Neuronal stem cell (in vitro differentiated cells): ENCODE measurements around the gene MYF5.

Experiments used
- DNase-seq: peaks from one replicate; pipeline ENCODE4 v3.0.0-alpha.2; 2013; ENCODE audit warnings: low spot score
- H2AFZ ChIP-seq: one replicate; pipeline ENCODE4 v1.6.1; 2013; ENCODE audit warnings: mild to moderate bottlenecking, low read length, inconsistent platforms
- H2AK5ac ChIP-seq: 2 replicates; pipeline ENCODE4 v1.6.1; 2013; ENCODE audit warnings: low read depth, mild to moderate bottlenecking, inconsistent platforms, low read length, moderate library complexity, mixed read lengths
- H2BK120ac ChIP-seq: 2 replicates; pipeline ENCODE4 v1.6.1; 2013; ENCODE audit warnings: low read depth, mild to moderate bottlenecking, inconsistent platforms, low read length, moderate library complexity, mixed read lengths
- H2BK12ac ChIP-seq: one replicate; pipeline ENCODE4 v1.6.1; 2013; ENCODE audit warnings: low read length, inconsistent platforms
- H2BK15ac ChIP-seq: 2 replicates; pipeline ENCODE4 v1.6.1; 2013; ENCODE audit warnings: mild to moderate bottlenecking, low read length, inconsistent platforms, mixed read lengths
- H2BK5ac ChIP-seq: one replicate; pipeline ENCODE4 v1.6.1; 2013; ENCODE audit warnings: inconsistent platforms, mild to moderate bottlenecking, low read length, moderate library complexity
- H3K14ac ChIP-seq: one replicate; pipeline ENCODE4 v1.6.1; 2013; ENCODE audit warnings: low read length, inconsistent platforms
- H3K18ac ChIP-seq: 2 replicates; pipeline ENCODE4 v1.6.1; 2013; ENCODE audit warnings: low read length, inconsistent platforms
- H3K23ac ChIP-seq: 2 replicates; pipeline ENCODE4 v1.6.1; 2013; ENCODE audit warnings: low read depth, mild to moderate bottlenecking, mixed read lengths, low read length, inconsistent platforms; ENCODE audit not compliant: poor library complexity
- H3K27ac ChIP-seq: replicated peaks from 3 replicates; pipeline ENCODE4 v1.5.1; 2013; ENCODE audit warnings: low read length, inconsistent platforms
- H3K27me3 ChIP-seq, 3 experiments: 2 replicates each; pipeline ENCODE4 v1.6.1; 2013; ENCODE audit warnings: low read length in 3 of 3, mild to moderate bottlenecking in 2 of 3, inconsistent platforms in 1 of 3, low read depth in 1 of 3, mixed read lengths in 1 of 3, moderate library complexity in 1 of 3; ENCODE audit not compliant: control insufficient read depth in 3 of 3, insufficient read depth in 3 of 3
- H3K36me3 ChIP-seq, 2 donors: replicated peaks in 1 of 2; 2 replicates each; pipeline ENCODE4 v1.6.1; 2013; ENCODE audit warnings: low read length in 2 of 2; ENCODE audit not compliant: control insufficient read depth in 2 of 2, insufficient read depth in 2 of 2
- H3K4ac ChIP-seq: 2 replicates; pipeline ENCODE4 v1.6.1; 2013; ENCODE audit warnings: inconsistent platforms, mild to moderate bottlenecking, low read length, moderate library complexity
- H3K4me1 ChIP-seq, 2 donors: 1 replicate in 1 of 2; 2 replicates in 1 of 2; pipeline ENCODE4 v1.6.1; 2013; ENCODE audit warnings: low read length in 2 of 2, low read depth in 1 of 2; ENCODE audit not compliant: control insufficient read depth in 2 of 2, insufficient read depth in 1 of 2
- H3K4me2 ChIP-seq: one replicate; pipeline ENCODE4 v1.6.1; 2013; ENCODE audit warnings: mild to moderate bottlenecking, low read length, inconsistent platforms; ENCODE audit not compliant: insufficient read depth, poor library complexity, severe bottlenecking
- H3K4me3 ChIP-seq, 2 donors: 2 replicates each; pipeline ENCODE4 v1.5.1; 2013; ENCODE audit warnings: low read length in 2 of 2, mild to moderate bottlenecking in 2 of 2, inconsistent platforms in 1 of 2, moderate library complexity in 1 of 2
- H3K79me1 ChIP-seq: one replicate; pipeline ENCODE4 v1.6.1; 2013; ENCODE audit warnings: low read depth, mild to moderate bottlenecking, inconsistent platforms, low read length, moderate library complexity
- H3K9ac ChIP-seq: one replicate; pipeline ENCODE4 v1.6.1; 2013; ENCODE audit warnings: mild to moderate bottlenecking, low read depth, low read length, inconsistent platforms; ENCODE audit not compliant: poor library complexity
- H3K9me3 ChIP-seq, 2 donors: replicated peaks in 1 of 2; 2 replicates each; pipeline versions ENCODE3 to v1.6.1; 2013; ENCODE audit warnings: low read length in 2 of 2, mild to moderate bottlenecking in 2 of 2, inconsistent platforms in 1 of 2, low read depth in 1 of 2, mixed read lengths in 1 of 2, moderate library complexity in 1 of 2; ENCODE audit not compliant: control insufficient read depth in 2 of 2, insufficient read depth in 1 of 2
- H4K8ac ChIP-seq: one replicate; pipeline ENCODE4 v1.6.1; 2013; ENCODE audit warnings: low read depth, mild to moderate bottlenecking, inconsistent platforms, low read length, moderate library complexity
- H4K91ac ChIP-seq: one replicate; pipeline ENCODE4 v1.6.1; 2013; ENCODE audit warnings: low read length, low read depth, mild to moderate bottlenecking, inconsistent platforms; ENCODE audit not compliant: poor library complexity
- WGBS, 2 donors: extraction: QIAGEN DNeasy Blood & Tissue Kit; methylation state at CpG; one replicate each; pipeline ENCODE4 v1.1.7; 2013; ENCODE audit warnings: missing lambda C conversion rate in 2 of 2, mixed read lengths in 1 of 2; ENCODE audit not compliant: insufficient read length in 2 of 2, insufficient replicate concordance in 1 of 2; ENCODE audit errors: extremely low coverage in 2 of 2; 5-methylcytosine and 5-hydroxymethylcytosine counted together

MYF5 gene

DNA sequence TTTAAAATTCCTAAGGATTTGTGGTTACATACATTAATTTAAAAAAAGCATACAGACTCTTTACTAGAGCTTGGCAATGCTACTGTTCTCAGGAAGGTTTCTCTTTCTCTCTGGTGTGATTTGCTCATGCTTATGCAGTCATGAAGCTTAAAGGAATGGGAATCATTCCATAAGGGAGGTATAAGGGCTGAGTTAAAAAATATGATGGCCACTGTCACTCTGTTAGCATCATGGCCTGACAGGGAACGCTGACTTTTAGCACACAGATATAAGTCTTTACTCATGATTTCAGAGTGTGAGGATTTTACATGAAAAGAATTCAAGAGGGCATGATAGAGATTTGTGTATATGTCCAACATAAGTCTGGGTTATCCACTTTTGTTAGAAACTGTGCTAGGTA, 3.8 kb downstream of the MYF5 start:
- Histone ChIP-seq H4K91ac (no peak overlapping the region), H3K18ac (no peak overlapping the region)
- no CpG with 5 or more reads among the region's 1 CpG for WGBS, 2 donors

DNA sequence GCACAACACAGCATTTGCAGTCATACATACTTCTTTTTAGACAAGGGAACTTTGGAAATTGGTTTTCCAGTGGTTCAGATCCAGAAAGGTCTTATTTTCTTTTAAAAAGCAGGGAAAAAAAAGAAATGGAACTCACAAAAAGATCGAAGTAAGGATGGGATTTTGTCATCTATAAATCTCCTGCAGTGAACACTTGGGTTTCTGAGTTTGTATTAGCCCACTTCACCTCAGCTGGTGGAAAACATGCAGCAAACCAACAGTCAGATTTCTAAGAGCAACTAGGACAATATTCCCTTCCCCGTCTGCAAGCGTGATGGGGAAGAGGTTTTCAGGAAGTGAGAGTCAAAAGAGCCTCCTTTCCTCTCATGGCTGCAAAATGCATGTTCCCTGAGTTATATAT, 4.6 kb downstream of the MYF5 start:
- H3K14ac ChIP-seq = no peak overlapping the region
- H3K79me1 ChIP-seq = no peaks in the 10 kb centered on the region
- H3K4me2 ChIP-seq = no peak overlapping the region
- no peak overlapping the region for H2BK12ac ChIP-seq
- no peak overlapping the region for H3K27ac ChIP-seq
- H2BK120ac ChIP-seq = no peak overlapping the region
- no peak overlapping the region for H3K9ac ChIP-seq
- no peaks in the 10 kb centered on the region for H3K9me3 ChIP-seq
- no peak overlapping the region for H2AK5ac ChIP-seq
- H3K4me1 ChIP-seq = peaks cover 0 to 2% of the 10 kb centered on the region in 2 donors
- no peaks in the 10 kb centered on the region for H3K36me3 ChIP-seq
- no peak for DNase-seq
- no peak overlapping the region for H2AFZ ChIP-seq
- WGBS, 2 donors = no CpG with 5 or more reads among the region's 3 CpGs
- H2BK5ac ChIP-seq = no peak overlapping the region
- H3K27me3 ChIP-seq = no peaks in the 10 kb centered on the region
- no peak overlapping the region for H3K18ac ChIP-seq
- H4K91ac ChIP-seq = no peak overlapping the region
- no peak overlapping the region for H4K8ac ChIP-seq
- no peak overlapping the region for H2BK15ac ChIP-seq
- H3K4ac ChIP-seq = no peak overlapping the region
- no peak overlapping the region for H3K23ac ChIP-seq
- no peak overlapping the region for H3K4me3 ChIP-seq

More for the DNA sequence above, 3.8 kb downstream of the MYF5 start:
- no peak overlapping the region for H3K4me2 ChIP-seq
- H3K27me3 ChIP-seq = no peaks in the 10 kb centered on the region
- H3K36me3 ChIP-seq = no peaks in the 10 kb centered on the region
- no peak overlapping the region for H2BK5ac ChIP-seq
- no peak overlapping the region for H3K27ac ChIP-seq
- no peaks in the 10 kb centered on the region for H3K79me1 ChIP-seq
- no peak overlapping the region for H3K9ac ChIP-seq
- no peak overlapping the region for H2BK120ac ChIP-seq
- no peaks in the 10 kb centered on the region for H3K9me3 ChIP-seq
- no peak overlapping the region for H2BK15ac ChIP-seq
- H3K4me1 ChIP-seq = peaks cover 0 to 2% of the 10 kb centered on the region in 2 donors
- no peak overlapping the region for H3K4me3 ChIP-seq
- H3K4ac ChIP-seq = no peak overlapping the region
- no peak overlapping the region for H2BK12ac ChIP-seq
- H2AK5ac ChIP-seq = no peak overlapping the region
- H3K14ac ChIP-seq = no peak overlapping the region
- no peak for DNase-seq
- H3K23ac ChIP-seq = no peak overlapping the region
- no peak overlapping the region for H2AFZ ChIP-seq
- H4K8ac ChIP-seq = no peak overlapping the region

DNA sequence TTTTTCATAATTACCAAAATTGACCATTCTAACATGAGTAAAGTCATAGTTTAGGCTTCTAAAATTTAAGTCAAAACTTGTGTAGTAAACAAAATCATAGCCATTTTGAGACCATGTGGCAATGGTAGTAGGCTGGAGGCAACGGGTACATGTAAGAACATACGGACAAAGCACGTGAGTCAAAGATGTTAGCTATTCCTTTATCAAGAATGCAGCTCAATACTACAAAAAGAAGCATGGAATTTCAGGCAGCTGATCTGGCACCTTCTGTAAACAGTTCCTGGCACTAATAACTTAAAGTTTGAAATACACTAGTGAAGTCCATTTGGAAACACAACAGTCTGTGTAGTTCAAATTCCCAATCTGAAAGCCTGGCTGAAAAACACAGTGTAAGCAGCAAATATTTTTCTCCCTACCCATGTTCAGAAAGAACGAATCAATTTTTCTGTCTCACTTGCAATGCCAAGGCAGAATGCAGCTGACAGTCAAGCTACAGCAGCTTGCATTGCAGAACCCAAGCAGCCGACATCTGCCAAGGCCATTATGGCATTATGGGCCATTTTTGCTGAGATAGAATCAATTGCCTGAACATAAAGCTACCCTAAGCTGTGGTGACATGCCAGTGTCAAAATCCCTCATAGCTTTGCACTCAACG, 29.3 kb downstream of the MYF5 start:
- Histone ChIP-seq H3K14ac (no peak overlapping the region), H2BK15ac (no peak overlapping the region), H2BK120ac (no peak overlapping the region), H3K36me3 (no peaks in the 10 kb centered on the region), H3K9me3 (no peaks in the 10 kb centered on the region), H3K27ac (no peak overlapping the region), H3K18ac (no peak overlapping the region), H3K4me3 (no peak overlapping the region), H4K91ac (no peak overlapping the region), H3K79me1 (no peaks in the 10 kb centered on the region), H2AFZ (no peak overlapping the region), H3K4me1 (peaks cover 1 to 12% of the 10 kb centered on the region in 2 donors), H2BK5ac (no peak overlapping the region), H3K9ac (no peak overlapping the region), H2BK12ac (no peak overlapping the region), H3K27me3 (no peaks in the 10 kb centered on the region), H4K8ac (no peak overlapping the region), H3K4me2 (no peak overlapping the region), H3K4ac (no peak overlapping the region), H3K23ac (no peak overlapping the region), H2AK5ac (no peak overlapping the region)
- DNase-seq = no peak
- WGBS, 2 donors = no CpG with 5 or more reads among the region's 6 CpGs

DNA sequence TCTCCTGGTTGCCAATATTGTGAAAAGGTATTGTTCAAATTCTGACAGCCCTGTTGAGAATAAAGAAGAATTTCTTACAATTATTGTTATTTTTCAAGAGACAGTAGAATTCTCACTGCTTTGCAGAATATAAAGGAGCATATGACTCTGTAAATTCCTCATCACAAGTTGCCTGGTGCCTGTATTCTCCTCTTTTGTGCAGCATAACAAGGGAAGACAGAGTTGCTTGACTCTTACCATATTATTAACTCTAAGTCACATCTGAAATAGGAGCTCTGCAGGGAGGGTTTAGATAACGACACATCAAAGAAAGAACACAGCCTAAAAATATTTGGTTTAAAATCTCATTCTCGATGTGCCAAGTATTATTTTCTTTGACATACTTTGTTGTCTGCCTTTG, 31.1 kb downstream of the MYF5 start:
- WGBS, 2 donors = no CpG with 5 or more reads among the region's 2 CpGs
- H3K9ac ChIP-seq = no peak overlapping the region
- H2AK5ac ChIP-seq = no peak overlapping the region
- H2BK15ac ChIP-seq = no peak overlapping the region
- no peaks in the 10 kb centered on the region for H3K36me3 ChIP-seq
- H3K27ac ChIP-seq = no peak overlapping the region
- H3K9me3 ChIP-seq = no peaks in the 10 kb centered on the region
- H3K4me1 ChIP-seq = peaks cover 1 to 12% of the 10 kb centered on the region in 2 donors
- H4K91ac ChIP-seq = no peak overlapping the region
- H2BK12ac ChIP-seq = no peak overlapping the region
- no peak overlapping the region for H3K14ac ChIP-seq
- no peak overlapping the region for H3K23ac ChIP-seq
- no peak overlapping the region for H2BK120ac ChIP-seq
- no peaks in the 10 kb centered on the region for H3K27me3 ChIP-seq
- H3K79me1 ChIP-seq = no peaks in the 10 kb centered on the region
- H3K4me3 ChIP-seq = no peak overlapping the region
- no peak overlapping the region for H3K4ac ChIP-seq
- no peak overlapping the region for H3K18ac ChIP-seq
- DNase-seq = no peak
- no peak overlapping the region for H2BK5ac ChIP-seq
- no peak overlapping the region for H3K4me2 ChIP-seq
- H4K8ac ChIP-seq = no peak overlapping the region
- H2AFZ ChIP-seq = peak overlapping the region; percentile 31
